Rectal smooth muscle tissue (tissue), 1 donor: ENCODE measurements around the gene PKN1.

Source experiments
- H3K27ac ChIP-seq: one replicate; pipeline ENCODE4 v1.7.0; 2013; ENCODE audit warnings: low read depth, low read length, inconsistent platforms
- H3K27me3 ChIP-seq: one replicate; pipeline ENCODE4 v1.7.0; 2013; ENCODE audit warnings: low read length; ENCODE audit not compliant: control insufficient read depth, insufficient read depth
- H3K36me3 ChIP-seq: one replicate; pipeline ENCODE4 v1.7.0; 2013; ENCODE audit warnings: low read length; ENCODE audit not compliant: control insufficient read depth, insufficient read depth
- H3K4me1 ChIP-seq: one replicate; pipeline ENCODE4 v1.7.0; 2013; ENCODE audit warnings: low read length; ENCODE audit not compliant: control insufficient read depth, insufficient read depth
- H3K4me3 ChIP-seq: one replicate; pipeline ENCODE4 v1.7.0; 2013; ENCODE audit warnings: low read length
- H3K9ac ChIP-seq: one replicate; pipeline ENCODE4 v1.7.0; 2013; ENCODE audit warnings: low read length

The PKN1 gene

GRCh38 chr19:14467391-14467790 is 34.3 kb downstream of the PKN1 start:
- Histone ChIP-seq H3K27me3 (peaks cover under 1% of the 10 kb centered on the region), H3K27ac (no peak overlapping the region), H3K4me3 (no peak overlapping the region), H3K4me1 (no peaks in the 10 kb centered on the region), H3K9ac (no peak overlapping the region), H3K36me3 (peaks cover 21% of the 10 kb centered on the region)

- Histone ChIP-seq H3K9ac (no peak overlapping the region), H3K27ac (no peak overlapping the region), H3K4me3 (no peak overlapping the region), H3K27me3 (peaks cover 4% of the 10 kb centered on the region), H3K4me1 (no peaks in the 10 kb centered on the region), H3K36me3 (peaks cover 21% of the 10 kb centered on the region)
Observed at GRCh38 chr19:14467816-14468215, 34.7 kb downstream of the PKN1 start.

GRCh38 chr19:14470031-14470876 is 37.1 kb downstream of the PKN1 start:
- Histone ChIP-seq H3K4me1 (no peaks in the 10 kb centered on the region), H3K36me3 (peaks cover 10% of the 10 kb centered on the region), H3K4me3 (no peak overlapping the region), H3K9ac (no peak overlapping the region), H3K27ac (no peak overlapping the region), H3K27me3 (peaks cover 12% of the 10 kb centered on the region)

- Histone ChIP-seq H3K9ac (no peak overlapping the region), H3K27ac (no peak overlapping the region), H3K36me3 (peaks cover 10% of the 10 kb centered on the region), H3K4me3 (no peak overlapping the region), H3K27me3 (peaks cover 12% of the 10 kb centered on the region), H3K4me1 (no peaks in the 10 kb centered on the region)
Observed at GRCh38 chr19:14471436-14472187, 38.5 kb downstream of the PKN1 start.

GRCh38 chr19:14472202-14472938 is 39.3 kb downstream of the PKN1 start:
- Histone ChIP-seq H3K4me1 (no peaks in the 10 kb centered on the region), H3K4me3 (peak overlapping the region; percentile 50), H3K27me3 (peaks cover 12% of the 10 kb centered on the region), H3K36me3 (peaks cover 10% of the 10 kb centered on the region), H3K27ac (no peak overlapping the region), H3K9ac (no peak overlapping the region)

- Histone ChIP-seq H3K4me3 (no peak overlapping the region), H3K9ac (no peak overlapping the region), H3K36me3 (peaks cover 4% of the 10 kb centered on the region), H3K4me1 (no peaks in the 10 kb centered on the region), H3K27me3 (peaks cover 12% of the 10 kb centered on the region), H3K27ac (no peak overlapping the region)
Observed at GRCh38 chr19:14473073-14473977, 40.2 kb downstream of the PKN1 start.

- Histone ChIP-seq H3K9ac (no peak overlapping the region), H3K36me3 (peaks cover 2% of the 10 kb centered on the region), H3K4me3 (no peak overlapping the region), H3K27me3 (peaks cover 12% of the 10 kb centered on the region), H3K4me1 (no peaks in the 10 kb centered on the region), H3K27ac (no peak overlapping the region)
Observed at GRCh38 chr19:14473978-14474578, 41.0 kb downstream of the PKN1 start.

- no peak overlapping the region for H3K9ac ChIP-seq
- no peaks in the 10 kb centered on the region for H3K36me3 ChIP-seq
- no peaks in the 10 kb centered on the region for H3K4me1 ChIP-seq
- H3K4me3 ChIP-seq, result no peak overlapping the region
- peaks cover 12% of the 10 kb centered on the region for H3K27me3 ChIP-seq
- no peak overlapping the region for H3K27ac ChIP-seq
Observed at GRCh38 chr19:14474827-14475226, 41.7 kb downstream of the PKN1 start.

GRCh38 chr19:14475251-14476073 is 42.4 kb downstream of the PKN1 start, which contains the start of gene PTGER1:
Gene PTGER1 (minus strand): TSS chr19:14475354. CDS start chr19:14474320, 1,034 bp downstream.
- peaks cover 3% of the 10 kb centered on the region for H3K36me3 ChIP-seq
- no peak within 1 kb of the TSS for H3K27ac ChIP-seq
- no peak within 1 kb of the TSS for H3K9ac ChIP-seq
- peaks cover 12% of the 10 kb centered on the region for H3K27me3 ChIP-seq
- H3K4me3 ChIP-seq, result no peak within 1 kb of the TSS
- H3K4me1 ChIP-seq, result no peaks in the 10 kb centered on the region

GRCh38 chr19:14476327-14476672 is 43.2 kb downstream of the PKN1 start:
- Histone ChIP-seq H3K27ac (no peak overlapping the region), H3K4me1 (no peaks in the 10 kb centered on the region), H3K9ac (no peak overlapping the region), H3K4me3 (no peak overlapping the region), H3K27me3 (peaks cover 12% of the 10 kb centered on the region), H3K36me3 (peaks cover 6% of the 10 kb centered on the region)
